GM20431 (cell line): ENCODE data around the gene GLUD1.
"Not testable (repeated sequence)": the region's sequence is repeated elsewhere in the genome, so short reads cannot be mapped to it uniquely, and the experiment has no call there.

Experiments used
- in situ Hi-C: fragments of 300-500 bp; cut with MseI, MboI; formaldehyde crosslinking; loops from one replicate; pipeline ENCODE4 v1.15.0; 2020; ENCODE audit warnings: low sequenced_read_pairs; ENCODE audit not compliant: unreplicated experiment

Gene GLUD1

DNA sequence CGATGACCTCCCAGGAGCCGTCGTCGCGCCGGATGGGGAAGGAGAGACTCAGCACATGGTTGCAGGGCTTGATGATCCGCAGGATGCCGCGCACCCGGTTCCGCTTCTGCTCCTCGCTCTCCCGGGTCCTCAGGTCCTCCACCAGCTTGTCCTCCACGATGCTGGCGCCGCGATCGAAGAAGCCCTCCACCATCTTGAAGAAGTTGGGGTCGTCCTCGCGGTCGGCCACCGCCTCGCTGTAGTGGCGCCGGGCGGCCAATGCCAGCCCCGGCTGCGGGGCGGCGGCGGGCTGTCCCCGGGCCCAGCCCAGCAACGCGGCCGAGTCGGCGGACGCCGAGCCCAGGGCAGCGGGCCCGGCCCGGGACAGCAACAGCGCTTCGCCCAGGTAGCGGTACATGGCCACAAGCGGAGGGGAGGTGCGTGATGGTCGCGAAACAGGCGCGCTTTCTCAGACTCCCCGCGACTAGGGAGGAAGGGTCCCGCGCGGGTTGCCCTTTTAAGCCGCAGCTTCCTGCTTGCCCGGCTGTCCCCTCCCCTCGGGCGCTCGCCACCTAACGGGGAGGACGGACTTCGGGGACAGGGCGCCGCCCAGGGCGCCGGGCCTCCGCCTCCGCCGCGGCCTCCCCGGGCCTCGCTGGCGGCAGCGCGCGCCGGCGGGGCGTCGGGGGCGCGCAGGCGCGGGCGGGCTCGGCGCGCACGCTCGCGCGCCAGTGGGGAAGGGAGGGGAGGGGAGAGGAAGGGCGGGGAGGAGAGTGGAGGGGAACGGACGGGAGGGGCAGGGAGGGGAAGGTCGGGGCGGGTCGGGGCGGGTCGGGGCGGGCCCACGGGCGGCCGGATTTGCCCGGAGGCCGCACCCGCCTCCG lies at the start of gene GLUD1, which contains the start of gene SHLD2:
TSS of gene GLUD1 (minus strand) at position 471 of the 863 bp plus-strand sequence. CDS start at position 397, 74 bp downstream.
TSS of gene SHLD2 (plus strand) at position 834 of the 863 bp plus-strand sequence. CDS start 56,149 bp downstream, outside the sequence.
- in situ Hi-C loops = no loop called here

DNA sequence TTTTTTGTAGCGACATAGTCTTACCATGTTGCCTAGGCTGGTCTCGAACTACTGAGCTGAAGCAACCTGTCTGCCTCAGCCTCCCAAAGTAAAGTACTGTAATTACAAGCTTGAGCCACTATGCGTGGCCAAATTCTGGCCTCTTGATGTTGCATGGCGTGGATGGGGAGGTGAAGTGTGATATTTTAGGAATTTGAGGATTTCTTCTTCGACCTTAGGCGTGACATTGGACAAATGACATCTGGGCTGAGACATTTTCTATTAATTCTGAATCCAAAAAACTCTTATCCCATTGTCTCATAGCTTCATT lies 48.4 kb upstream of the GLUD1 start:
- in situ Hi-C loops = not testable (repeated sequence)

DNA sequence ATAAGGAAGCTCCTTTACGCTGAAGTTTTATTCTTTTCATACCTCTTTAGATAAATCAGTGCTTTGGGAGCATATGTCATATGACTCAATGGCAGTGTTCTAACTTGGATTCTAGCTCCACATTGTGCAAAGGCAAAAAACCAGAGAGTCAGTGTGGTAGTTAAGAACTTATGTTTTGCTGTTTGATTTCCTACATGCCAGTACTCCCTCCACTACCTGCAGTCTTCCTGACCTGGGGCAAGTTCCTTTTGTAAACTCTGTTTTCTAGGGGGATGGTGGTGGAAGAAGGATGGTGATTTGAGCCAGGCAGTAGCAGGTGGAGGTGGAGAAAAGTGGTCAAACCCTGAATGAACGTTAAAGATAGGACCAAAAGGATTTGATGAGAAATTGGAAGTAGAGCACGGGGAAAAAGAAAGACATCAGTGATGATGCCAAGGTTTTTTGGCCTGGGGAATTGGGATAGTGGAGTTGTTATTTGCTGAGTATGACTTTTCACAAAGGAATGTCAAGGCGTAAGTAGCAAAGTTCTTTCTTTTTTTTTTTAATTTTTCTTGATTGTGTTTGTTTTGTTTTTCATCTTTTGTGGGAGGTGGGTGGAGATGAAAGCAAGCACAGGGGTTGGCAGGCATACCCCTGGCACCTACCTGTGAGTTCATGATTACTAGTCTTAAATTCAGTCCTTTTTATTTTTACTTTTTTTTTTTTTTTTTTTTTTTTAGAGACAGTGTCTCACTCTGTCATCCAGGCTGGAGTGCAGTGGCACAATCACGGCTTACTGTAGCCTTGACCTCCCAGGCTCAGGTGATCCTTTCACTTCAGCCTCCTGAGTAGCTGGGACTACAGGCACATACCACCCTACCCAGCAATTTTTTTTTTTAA lies 47.8 kb upstream of the GLUD1 start:
- in situ Hi-C loops = not testable (repeated sequence)

DNA sequence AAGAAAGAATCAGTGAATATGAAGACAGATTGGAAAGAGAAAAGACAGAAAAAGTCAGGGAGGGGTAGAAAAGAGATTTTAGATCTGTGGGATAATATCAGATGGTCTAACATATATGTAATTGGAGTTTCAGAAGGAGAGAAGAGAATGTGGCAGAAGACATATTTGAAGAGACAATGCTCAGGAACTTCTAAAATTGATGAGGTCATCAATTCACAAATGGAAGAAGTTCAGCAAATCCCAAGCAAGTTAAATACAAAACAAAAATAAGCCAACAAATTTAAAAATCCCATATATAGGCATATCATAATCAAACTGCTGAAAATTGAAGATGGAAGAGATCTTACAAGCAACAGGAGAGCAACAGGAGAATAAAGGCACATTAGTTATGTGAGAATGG lies 42.8 kb upstream of the GLUD1 start:
- in situ Hi-C loops = not testable (repeated sequence)

DNA sequence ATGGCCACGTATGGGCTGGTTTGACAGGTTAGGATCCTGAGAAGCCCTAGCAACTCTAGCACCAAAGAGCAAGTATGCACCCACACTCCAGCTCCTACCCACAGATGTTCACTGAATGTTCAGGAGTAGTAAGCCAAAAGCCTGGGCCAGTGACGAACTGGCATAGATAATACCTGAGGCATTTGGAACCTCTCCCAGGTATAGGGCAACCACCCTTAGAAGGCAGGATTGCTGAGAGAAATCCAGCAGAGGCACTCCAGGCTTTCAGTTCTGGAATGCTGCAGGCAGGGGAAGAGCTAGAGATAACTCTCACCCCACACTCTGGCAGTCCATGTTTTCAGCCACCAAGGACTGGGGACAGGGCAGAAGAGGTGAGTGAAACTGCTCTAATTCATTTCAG lies 39.8 kb upstream of the GLUD1 start:
- in situ Hi-C loops = not testable (repeated sequence)

DNA sequence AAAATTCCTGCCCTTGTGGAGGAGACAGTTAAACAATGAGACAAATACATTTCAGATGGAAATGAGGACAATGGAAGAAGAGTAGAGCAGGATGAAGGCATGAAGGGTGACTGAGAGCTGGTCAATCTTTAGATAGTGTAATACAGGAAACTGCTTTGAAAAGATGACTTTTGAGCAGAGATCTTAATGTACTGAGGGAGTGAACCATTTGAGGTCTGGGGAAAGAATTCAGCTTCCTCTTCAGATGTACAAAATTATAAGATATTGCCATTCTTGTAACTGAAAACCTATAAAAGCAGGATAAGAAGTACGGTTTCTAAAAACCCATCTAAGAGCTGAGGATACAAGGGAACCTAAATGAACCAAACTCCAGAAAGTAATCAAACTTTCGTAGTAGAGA lies 39.3 kb upstream of the GLUD1 start:
- in situ Hi-C loops = not testable (repeated sequence)

DNA sequence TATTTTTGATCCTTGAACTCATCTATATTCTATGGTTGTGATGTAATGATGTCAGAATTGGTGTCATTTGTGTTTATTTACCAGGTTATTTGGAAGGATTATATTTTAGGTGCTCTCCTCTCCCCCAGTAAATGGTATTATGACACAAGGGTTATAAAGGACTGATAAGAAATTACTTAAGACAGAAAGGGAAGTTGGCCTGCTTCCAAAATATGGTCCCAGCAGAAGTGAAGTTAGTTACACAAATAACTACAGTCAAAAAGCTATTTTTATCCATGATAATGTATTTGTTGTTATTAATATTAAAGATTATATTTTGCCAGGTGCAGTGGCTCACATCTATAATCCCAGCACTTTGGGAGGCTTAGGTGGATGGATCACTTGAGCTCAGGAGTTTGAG lies 37.5 kb upstream of the GLUD1 start:
- in situ Hi-C loops = not testable (repeated sequence)

DNA sequence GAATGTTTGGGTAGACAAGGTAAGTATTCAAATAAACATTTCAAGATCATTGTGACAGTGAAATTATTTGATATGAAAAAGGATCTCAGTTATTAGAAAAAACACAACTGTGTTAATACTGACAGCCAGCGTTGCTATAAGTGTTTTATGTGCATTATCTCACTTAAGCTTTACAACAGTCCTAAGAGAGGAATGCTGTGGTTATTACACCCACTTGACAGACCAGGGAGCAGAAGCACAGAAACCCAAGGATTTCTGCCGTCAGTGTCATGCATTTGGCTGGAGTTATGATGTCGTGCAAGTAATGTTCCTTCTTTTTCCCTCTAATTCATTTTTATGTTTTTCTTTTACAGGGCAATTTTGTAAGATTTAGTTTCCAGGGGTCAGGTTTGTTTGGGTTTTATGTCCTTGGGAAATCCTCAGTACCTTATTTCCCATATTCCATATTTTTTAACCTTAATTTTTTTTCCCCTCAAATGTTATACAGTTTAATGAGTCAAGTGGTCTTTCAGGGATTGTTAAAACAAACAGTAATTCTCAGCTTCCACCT lies 33.0 kb upstream of the GLUD1 start:
- in situ Hi-C loops = not testable (repeated sequence)

DNA sequence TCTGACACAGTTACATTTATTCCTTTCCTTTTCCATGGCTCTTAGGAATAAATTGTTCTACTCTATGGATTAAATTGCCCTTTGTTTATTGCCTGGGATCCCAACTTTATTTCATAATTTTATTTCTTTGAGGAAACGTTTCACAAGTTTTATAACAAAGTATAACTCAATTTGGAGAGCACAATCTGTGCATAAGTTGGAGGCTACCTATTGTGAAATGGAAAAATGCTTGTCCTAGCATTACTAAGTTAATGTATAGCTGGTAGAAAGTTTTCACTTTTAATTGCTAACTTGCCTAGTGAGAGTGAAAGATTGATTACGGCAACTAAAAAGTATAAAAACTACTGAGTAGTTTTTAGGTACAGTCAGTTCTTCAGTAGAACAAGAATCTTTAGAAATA lies 32.4 kb upstream of the GLUD1 start:
- in situ Hi-C loops = not testable (repeated sequence)

DNA sequence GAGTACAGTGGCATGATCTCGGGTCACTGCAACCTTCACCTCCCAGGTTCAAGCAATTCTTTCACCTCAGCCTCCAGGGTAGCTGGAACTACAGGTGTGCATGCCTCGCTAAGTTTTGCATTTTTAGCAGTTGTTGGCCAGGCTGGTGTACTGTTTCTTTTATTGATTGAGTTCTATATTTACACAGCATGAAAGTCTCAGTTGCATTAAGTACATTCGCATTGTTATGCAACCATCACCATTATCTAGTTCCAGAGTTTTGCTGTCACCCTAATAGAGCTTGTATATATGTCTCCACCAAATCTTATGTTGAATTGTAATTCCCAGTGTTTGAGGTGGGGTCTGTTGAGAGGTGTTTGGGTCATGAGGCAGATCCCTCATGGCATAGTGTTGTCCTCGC lies 28.7 kb upstream of the GLUD1 start:
- in situ Hi-C loops = not testable (repeated sequence)

DNA sequence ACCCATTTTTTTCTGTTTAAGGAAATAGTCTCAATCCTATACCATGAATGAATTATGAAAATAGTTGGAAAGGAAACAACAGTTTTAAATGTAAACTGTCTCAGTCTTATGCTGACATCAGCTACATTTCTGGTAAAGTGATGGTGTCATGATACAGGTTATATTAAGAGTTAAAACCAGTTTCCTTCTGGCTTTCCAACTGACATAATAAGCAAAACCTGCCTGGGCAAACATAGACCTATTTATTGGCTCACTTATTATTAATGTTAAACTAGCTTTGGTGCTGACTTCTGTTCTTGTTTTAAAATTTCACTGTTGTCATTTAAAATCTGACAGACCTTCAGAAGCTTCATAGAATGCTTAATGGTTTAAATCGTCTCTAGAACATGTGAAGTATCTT lies 24.4 kb upstream of the GLUD1 start:
- in situ Hi-C loops = not testable (repeated sequence)

DNA sequence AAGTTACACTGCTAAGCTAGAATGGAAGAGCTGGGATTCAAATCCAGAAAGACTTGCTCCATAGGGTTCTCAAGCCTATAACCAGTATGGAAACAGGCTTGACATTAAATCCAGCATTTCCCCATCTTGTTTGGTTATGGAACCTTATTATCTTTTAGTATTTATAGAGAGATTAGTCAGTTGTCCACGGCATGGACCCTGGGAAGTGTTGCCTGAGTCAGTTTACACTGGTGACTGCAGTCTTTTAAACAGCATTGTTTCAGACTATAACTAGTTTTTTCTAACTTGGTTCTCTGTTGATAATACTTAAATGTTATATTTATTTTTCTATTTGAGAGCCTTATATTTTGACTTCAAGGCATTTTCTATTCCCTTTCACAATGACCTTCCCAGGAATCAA lies 23.5 kb upstream of the GLUD1 start:
- in situ Hi-C loops = not testable (repeated sequence)

DNA sequence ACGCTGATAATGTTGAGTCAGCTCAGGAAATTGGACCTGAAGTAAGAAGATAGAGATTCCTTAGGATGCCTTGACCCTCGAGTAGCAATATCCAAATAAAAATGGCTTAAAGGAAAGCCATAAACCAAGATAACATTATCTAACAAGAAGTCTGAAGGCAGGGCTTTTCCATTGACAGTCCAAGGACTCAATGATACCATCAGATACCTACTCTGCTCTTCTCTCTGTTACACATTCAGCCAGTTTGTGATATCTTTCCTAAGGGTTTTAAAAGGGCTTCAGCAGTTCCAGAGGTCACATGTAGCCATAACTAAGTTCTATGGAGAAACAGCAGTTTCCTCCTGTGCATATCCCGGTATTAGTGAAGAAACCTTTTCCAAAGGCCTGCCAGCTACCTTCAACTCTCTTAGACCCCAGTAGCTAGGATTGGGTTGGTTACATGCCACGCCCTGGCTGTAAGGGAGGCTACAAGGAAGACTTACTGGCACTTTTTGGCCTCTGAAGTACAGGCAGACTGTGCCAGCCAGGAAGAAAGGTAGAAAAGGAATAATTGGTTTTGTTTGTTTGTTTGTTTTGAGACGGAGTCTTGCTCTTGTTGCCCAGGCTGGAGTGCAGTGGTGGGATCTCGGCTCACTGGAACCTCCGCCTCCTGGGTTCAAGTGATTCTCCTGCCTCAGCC lies 10.9 kb upstream of the GLUD1 start:
- in situ Hi-C loops = no loop called here

DNA sequence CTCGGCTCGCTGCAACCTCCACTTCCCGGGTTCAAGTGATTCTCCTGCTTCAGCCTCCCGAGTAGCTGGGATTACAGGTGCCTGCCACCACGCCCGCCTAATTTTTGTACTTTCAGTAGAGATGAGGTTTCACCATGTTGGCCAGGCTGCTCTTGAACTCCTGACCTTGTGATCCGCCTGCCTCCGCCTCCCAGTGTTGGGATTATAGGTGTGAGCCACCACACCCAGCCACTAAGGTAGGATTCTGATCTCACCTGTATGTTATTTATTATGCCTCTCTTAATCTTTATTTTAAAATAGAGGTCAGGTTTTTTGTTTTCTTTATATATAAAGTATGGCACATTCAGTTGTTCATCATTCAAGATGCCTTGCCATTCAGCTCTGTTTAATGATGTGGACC lies 10.1 kb upstream of the GLUD1 start:
- in situ Hi-C loops = not testable (repeated sequence)

DNA sequence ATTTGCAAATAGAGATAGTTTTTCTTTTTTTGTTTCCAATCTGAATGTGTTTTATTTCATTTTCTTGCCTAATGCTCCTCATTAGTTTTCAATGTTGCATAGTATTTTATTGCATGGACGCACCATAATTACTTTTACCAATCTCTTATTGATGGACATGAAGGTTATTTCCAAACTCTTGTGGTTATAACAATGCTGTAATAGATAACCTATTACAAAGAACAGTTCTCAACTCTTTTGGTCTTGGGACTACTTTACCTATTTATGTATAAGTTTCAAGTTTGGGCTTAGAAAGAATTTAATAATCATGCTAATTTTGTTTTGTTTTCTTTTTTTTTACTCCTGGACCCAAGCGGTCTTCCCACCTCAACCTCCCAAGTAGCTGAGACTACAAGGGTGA lies 7.4 kb upstream of the GLUD1 start:
- in situ Hi-C loops = no loop called here

DNA sequence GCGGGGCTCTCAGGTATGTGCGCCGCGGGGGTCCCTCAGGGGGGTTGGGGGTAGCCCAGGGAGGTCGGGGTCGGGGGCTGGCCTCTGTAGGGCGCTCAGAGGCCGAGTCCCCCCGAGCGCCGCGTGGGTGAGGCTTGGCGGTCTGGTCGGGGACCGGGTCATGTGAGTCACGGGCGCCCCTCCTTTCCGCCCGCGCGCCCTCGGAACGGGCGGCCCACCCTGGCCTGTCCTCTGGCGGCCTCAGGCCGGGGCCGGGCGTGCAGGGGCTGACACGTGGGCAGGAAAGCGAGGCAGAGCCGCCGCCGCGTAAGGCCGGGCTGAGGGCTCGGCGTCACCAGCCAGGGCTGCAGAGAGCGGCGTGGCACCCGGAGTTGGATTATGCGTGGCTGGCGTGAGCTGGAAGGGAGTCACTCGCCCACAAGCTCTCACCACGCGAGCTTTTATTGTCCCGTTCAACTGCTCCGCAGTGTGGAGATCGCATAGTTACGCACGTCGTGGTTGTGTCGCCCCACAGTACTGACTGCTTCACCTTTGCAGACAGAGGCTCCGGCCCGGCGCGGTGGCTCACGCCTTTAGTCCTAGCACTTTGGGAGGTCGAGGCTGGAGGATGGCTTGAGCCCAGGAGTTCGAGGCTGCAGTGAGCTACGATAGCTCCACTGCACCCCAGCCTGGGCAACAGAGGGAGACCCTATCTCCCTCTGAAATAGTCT lies 748 bp upstream of the GLUD1 start:
- in situ Hi-C loops = no loop called here

DNA sequence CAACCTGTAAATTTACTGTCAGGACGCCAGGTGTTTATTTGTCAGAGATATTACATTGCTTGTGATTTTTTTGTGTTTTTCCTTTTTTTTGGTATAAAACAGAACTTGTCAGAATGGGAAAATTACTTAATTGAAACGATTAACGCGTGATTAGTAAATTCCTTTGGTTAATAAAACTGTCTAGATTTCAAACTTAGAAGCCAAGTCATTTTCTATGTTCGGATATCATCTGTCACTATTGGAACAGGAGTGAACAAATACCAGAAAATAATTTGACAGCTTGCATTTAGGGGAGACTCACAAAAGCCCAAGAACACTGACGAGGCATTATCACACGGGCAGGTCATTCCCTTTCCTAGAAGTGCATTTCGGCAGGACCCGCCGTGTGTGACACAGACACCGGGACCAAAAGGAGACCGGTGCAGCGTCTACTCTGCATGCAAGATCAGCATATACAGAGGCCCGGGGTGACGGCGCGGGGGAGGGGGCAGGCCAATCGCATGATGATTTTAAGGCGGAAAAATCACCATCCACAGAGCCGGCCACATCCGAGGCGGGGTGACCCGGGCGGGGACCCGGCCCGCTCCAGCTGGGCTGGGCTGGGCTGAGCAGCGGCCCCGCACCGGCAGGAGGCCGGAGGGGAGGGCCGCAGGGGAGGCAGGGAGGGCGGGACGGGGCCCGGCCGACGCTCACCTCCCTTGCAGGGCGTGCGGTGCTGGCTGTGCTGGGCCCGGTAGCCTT lies 841 bp downstream of the GLUD1 start:
- in situ Hi-C loops = no loop called here

DNA sequence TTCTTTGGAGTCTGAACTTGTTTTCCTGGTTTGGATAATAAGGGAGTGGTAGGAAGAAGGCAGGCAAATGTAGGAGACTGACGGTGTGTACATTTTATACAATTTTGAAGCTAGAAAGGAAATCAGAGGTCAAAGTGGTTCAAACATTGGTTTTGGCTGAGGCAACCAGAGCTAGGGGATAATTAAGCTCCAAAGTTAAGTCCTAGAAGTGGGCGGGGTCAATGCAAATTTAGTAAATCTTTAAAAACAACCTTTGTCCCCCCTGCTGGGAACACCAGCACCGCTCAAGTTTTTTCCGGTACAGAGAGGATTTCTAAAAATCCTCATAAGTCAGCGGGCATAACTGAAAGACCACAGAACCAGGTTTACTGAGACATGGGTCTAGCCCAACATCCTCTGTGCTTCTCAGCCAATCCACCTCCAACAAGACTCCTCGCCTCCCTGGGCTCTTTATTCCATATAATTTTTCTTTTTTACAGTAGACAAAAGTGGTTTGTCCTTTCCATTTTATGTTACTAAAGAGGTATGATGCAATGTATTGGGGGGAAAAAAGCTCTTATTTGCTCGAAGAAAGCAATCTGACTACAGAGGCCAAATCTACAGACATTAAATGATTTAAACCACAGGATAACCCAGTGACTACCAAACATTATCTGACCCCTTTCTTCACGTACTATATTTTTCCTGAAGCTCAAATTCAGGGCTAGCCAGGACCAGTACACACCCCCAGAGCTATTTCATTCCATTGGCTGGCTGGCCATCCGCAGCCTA lies 1.6 kb downstream of the GLUD1 start:
- in situ Hi-C loops = no loop called here
